GM13977 (cell line): ENCODE results near the gene PJVK.

Experiments
- DNase-seq: peaks from one replicate; pipeline ENCODE4 v3.0.0; 2012; ENCODE audit warnings: low spot score
- CTCF ChIP-seq: IDR thresholded peaks from 2 replicates; pipeline ENCODE4 v1.5.1; 2012; ENCODE audit warnings: mild to moderate bottlenecking, control low read depth; ENCODE audit not compliant: insufficient read depth; ENCODE audit errors: extremely low read depth, missing control alignments
- in situ Hi-C: fragments of 300-500 bp; cut with MboI; formaldehyde crosslinking; loops from one replicate; pipeline ENCODE4 v1.12.0; 2022; ENCODE audit warnings: low sequenced_read_pairs, low pct_unique_long_range_greater_than_20kb, mixed read lengths, inconsistent platforms; ENCODE audit not compliant: unreplicated experiment

Gene PJVK

GRCh38 chr2:178479275-178479616, 28.1 kb downstream of the PJVK start:
- TF ChIP-seq CTCF, result no peak
- in situ Hi-C loops, result no loop called here
- no peak for DNase-seq

- no peak for TF ChIP-seq CTCF
- DNase-seq, result no peak
- in situ Hi-C loops, result no loop called here
These were observed 28.6 kb downstream of the PJVK start for GRCh38 chr2:178479758-178480226.

- in situ Hi-C loops, result no loop called here
- TF ChIP-seq CTCF, result no peak
These were observed 29.3 kb downstream of the PJVK start, which contains the start of gene PLEKHA3 for GRCh38 chr2:178480227-178481181. Gene PLEKHA3, plus strand, starts transcription at chr2:178480457. Its CDS starts 413 bp downstream, at chr2:178480870.

GRCh38 chr2:178482437-178482836, 31.3 kb downstream of the PJVK start:
- no peak for TF ChIP-seq CTCF
- in situ Hi-C loops, result no loop called here
- peak; percentile 61 for DNase-seq

More at GRCh38 chr2:178480227-178481181, 29.3 kb downstream of the PJVK start, which contains the start of gene PLEKHA3:
- DNase-seq, result peak; percentile 92

- in situ Hi-C loops, result no loop called here
- DNase-seq, result no peak
- TF ChIP-seq CTCF, result no peak
These were observed 33.3 kb downstream of the PJVK start for GRCh38 chr2:178484245-178485041.

GRCh38 chr2:178485356-178485755, 34.2 kb downstream of the PJVK start:
- in situ Hi-C loops, result no loop called here
- DNase-seq, result no peak
- no peak for TF ChIP-seq CTCF
